Right atrium auricular region (tissue), 2 donors: Measurements from ENCODE around the gene DUSP7. TPM values are rescaled to one million over a fixed set of nuclear protein-coding genes. Genes with fewer than 3 reads are reported as not detected.

Experiments
- DNase-seq: peaks from one replicate; pipeline ENCODE4 v3.0.0-alpha.2; 2019; ENCODE audit warnings: low spot score
- H3K27ac ChIP-seq, 2 donors: fragments of 200-600 bp; sonication (generic); 1 replicate in 1 of 2; 2 replicates in 1 of 2; pipeline ENCODE4 v1.5.1; 2016 to 2019
- H3K27me3 ChIP-seq, 2 donors: fragments of 200-600 bp; sonication (generic); one replicate each; pipeline versions ENCODE4 v1.5.1 to v1.6.0; 2017 to 2019
- H3K36me3 ChIP-seq: fragments of 200-600 bp; sonication (generic); one replicate; pipeline ENCODE4 v1.5.1; 2016
- H3K4me1 ChIP-seq, 2 donors: fragments of 200-600 bp; sonication (generic); one replicate each; pipeline versions ENCODE4 v1.5.1 to v1.6.0; 2017 to 2019
- H3K4me3 ChIP-seq, 2 donors: fragments of 200-600 bp; sonication (generic); 1 replicate in 1 of 2; 2 replicates in 1 of 2; pipeline ENCODE4 v1.5.1; 2017 to 2019; ENCODE audit warnings: mild to moderate bottlenecking in 1 of 2, moderate library complexity in 1 of 2
- H3K9me3 ChIP-seq, 2 donors: fragments of 200-600 bp; sonication (generic); one replicate each; pipeline ENCODE4 v1.5.1; 2019
- CTCF ChIP-seq, 2 donors: fragments of 200-600 bp; sonication (generic); IDR thresholded peaks; one replicate each; pipeline ENCODE4 v1.5.1; 2019; ENCODE audit warnings: antibody characterized with exemption in 2 of 2
- total RNA-seq, 2 donors: library from RNA; depleted of rRNA; stranded (reverse); fragments of >200 nt; gene quantifications; one replicate each; pipeline ENCODE4 v1.1.0, GENCODE V29; 2016

The DUSP7 gene
- total RNA-seq, 2 donors from 2014 or later = 17.7 to 33.7 TPM

- no peaks in the 10 kb centered on the region for H3K36me3 ChIP-seq
- H3K4me3 ChIP-seq = no peak overlapping the region
- TF ChIP-seq CTCF (IDR thresholded peaks at IDR 0.05) = peak; percentile 85 to 95
- H3K4me1 ChIP-seq = peaks cover 0 to 35% of the 10 kb centered on the region in 2 donors
- DNase-seq = peak; percentile 81
- no peaks in the 10 kb centered on the region for H3K9me3 ChIP-seq
- H3K27me3 ChIP-seq = no peaks in the 10 kb centered on the region
- no peak overlapping the region for H3K27ac ChIP-seq
These were observed 54.9 kb downstream of the DUSP7 start for GRCh38 chr3:52001443-52001974.

- DNase-seq = no peak
- Histone ChIP-seq H3K9me3 (no peaks in the 10 kb centered on the region), H3K4me3 (no peak overlapping the region)
These were observed 56.5 kb downstream of the DUSP7 start for GRCh38 chr3:51999846-52000245.

More at GRCh38 chr3:51999846-52000245, 56.5 kb downstream of the DUSP7 start:
- Histone ChIP-seq H3K27ac (no peak overlapping the region), H3K27me3 (no peaks in the 10 kb centered on the region), H3K36me3 (peaks cover under 1% of the 10 kb centered on the region), H3K4me1 (peaks cover 0 to 25% of the 10 kb centered on the region in 2 donors)
- no peak for TF ChIP-seq CTCF (IDR thresholded peaks at IDR 0.05)

Other genes starting within 250 kb of the DUSP7 start
- gene IQCF2, start 195.0 kb downstream of the DUSP7 start, total RNA-seq = not detected
- not detected for gene IQCF5, start 181.0 kb downstream of the DUSP7 start, total RNA-seq
- gene IQCF1, start 153.2 kb downstream of the DUSP7 start, total RNA-seq = not detected
- 10 to 100 TPM in 1 of 2 donors, 1 to 10 TPM in 1; 6.3 to 11.1 TPM for gene RRP9, start 114.7 kb downstream of the DUSP7 start, total RNA-seq
- gene PARP3, start 114.2 kb downstream of the DUSP7 start, total RNA-seq = 10 to 100 TPM in 1 of 2 donors, 1 to 10 TPM in 1; 9.8 to 12.8 TPM
- under 1 TPM; 0.12 to 0.82 TPM for gene GPR62, start 101.2 kb downstream of the DUSP7 start, total RNA-seq
- 100 to 1,000 TPM in 1 of 2 donors, 10 to 100 TPM in 1; 73.8 to 119 TPM for gene PCBP4, start 89.1 kb downstream of the DUSP7 start, total RNA-seq
- 10 to 100 TPM; 15.6 to 20.9 TPM for gene ABHD14B, start 82.5 kb downstream of the DUSP7 start, total RNA-seq
- gene ABHD14A, start 81.5 kb downstream of the DUSP7 start, total RNA-seq = 10 to 100 TPM; 21.0 to 31.3 TPM
- gene ACY1, start 73.0 kb downstream of the DUSP7 start, total RNA-seq = 10 to 100 TPM; 26.0 to 29.8 TPM
- 1,000 to 10,000 TPM in 1 of 2 donors, 100 to 1,000 TPM in 1; 658 to 1,017 TPM for gene RPL29, start 60.7 kb downstream of the DUSP7 start, total RNA-seq
- under 1 TPM; 0.47 to 0.78 TPM for gene POC1A, start 97.9 kb upstream of the DUSP7 start, total RNA-seq
- 100 to 1,000 TPM in 1 of 2 donors, 10 to 100 TPM in 1; 69.7 to 103 TPM for gene ALAS1, start 141.6 kb upstream of the DUSP7 start, total RNA-seq
- gene TLR9, start 169.1 kb upstream of the DUSP7 start, total RNA-seq = not detected
- 10 to 100 TPM; 54.4 to 58.6 TPM for gene TWF2, start 182.6 kb upstream of the DUSP7 start, total RNA-seq
- 1 to 10 TPM; 5.7 to 8.1 TPM for gene PPM1M, start 189.2 kb upstream of the DUSP7 start, total RNA-seq
- 10 to 100 TPM; 43.2 to 43.8 TPM for gene WDR82, start 222.1 kb upstream of the DUSP7 start, total RNA-seq
- gene GLYCTK, start 231.3 kb upstream of the DUSP7 start, total RNA-seq = 1 to 10 TPM; 2.0 to 5.4 TPM